ENCODE results near the gene BDH2. TPM values are rescaled to one million over a fixed set of nuclear protein-coding genes. Genes with fewer than 3 reads are reported as not detected.

Gene BDH2
- total RNA-seq, 1 experiment from 2014 or later, result 40.2 TPM

DNA sequence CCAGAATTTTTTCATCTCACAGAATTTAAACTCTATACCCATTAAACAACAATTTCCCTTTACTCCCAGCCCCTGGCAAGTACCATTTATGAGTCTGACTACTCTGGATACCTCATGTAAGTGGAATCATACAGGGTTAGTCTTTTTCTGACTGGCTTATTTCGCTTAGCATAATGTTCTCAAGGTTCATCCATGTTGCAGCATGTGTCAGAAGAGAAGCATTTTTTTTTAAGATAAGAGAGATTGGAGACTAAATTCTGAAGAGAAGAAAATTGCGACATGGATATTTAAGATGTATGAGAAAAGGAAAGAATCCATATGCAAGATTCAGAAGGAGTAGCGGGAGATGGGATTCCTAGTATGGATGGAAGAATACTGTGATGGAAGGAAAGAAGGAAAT lies 68.8 kb downstream of the BDH2 start:
- no peak overlapping the region for H4K91ac ChIP-seq (ENCODE audit: insufficient read length, low read depth, low read length)
- Mint-ChIP-seq H3K9me3 (no peaks in the 10 kb centered on the region), H3K4me1 (no peaks in the 10 kb centered on the region), H3K27me3 (ENCODE audit: low read depth) (no peaks in the 10 kb centered on the region; the same call in 1 of the 2 replicates), H3K36me3 (ENCODE audit: insufficient read depth in 1 of 3, low read depth in 3 of 3) (no peaks in the 10 kb centered on the region), H3K4me3 (no peak overlapping the region), H3K27ac (no peak overlapping the region)
- H2BK5ac ChIP-seq (ENCODE audit: insufficient read length, low read length), result no peak overlapping the region
- H3T11ph ChIP-seq (ENCODE audit: low read length), result no peak overlapping the region
- H2BK120ac ChIP-seq (ENCODE audit: low read depth, low read length, poor library complexity, severe bottlenecking), result no peak overlapping the region
- H4K8ac ChIP-seq (replicated peaks; ENCODE audit: insufficient read length, low read depth, low read length), result no peak overlapping the region
- H3K18ac ChIP-seq (ENCODE audit: insufficient read length, low read depth, low read length), result no peak overlapping the region
- H2BK12ac ChIP-seq (ENCODE audit: insufficient read length, low read depth, low read length), result no peak overlapping the region
- no peaks in the 10 kb centered on the region for H3K79me2 ChIP-seq (ENCODE audit: insufficient read depth, low read length)
- H4K5ac ChIP-seq (ENCODE audit: insufficient read length, low read depth, low read length), result no peak overlapping the region
- H2AFZ ChIP-seq (ENCODE audit: low read length), result no peak overlapping the region
- H3K27me3 ChIP-seq (ENCODE audit: insufficient read depth, low read length), result no peaks in the 10 kb centered on the region
- H3K9me3 ChIP-seq (ENCODE audit: control insufficient read depth, low read depth, low read length), result no peaks in the 10 kb centered on the region
- no peak overlapping the region for H2AK5ac ChIP-seq (ENCODE audit: insufficient read length, low read length)
- no peak overlapping the region for H2BK15ac ChIP-seq (ENCODE audit: low read depth, low read length)
- no peak for TF ChIP-seq CTCF (conservative IDR thresholded peaks at IDR 0.05)
- H3K4ac ChIP-seq (ENCODE audit: low read depth, low read length), result no peak overlapping the region
- H3K79me1 ChIP-seq (ENCODE audit: insufficient read depth, low read depth, low read length, poor library complexity, severe bottlenecking), result no peaks in the 10 kb centered on the region
- no CpG with 5 or more reads among the region's 3 CpGs for WGBS (ENCODE audit: extremely low coverage, insufficient read length, low lambda C conversion rate)
- no peak for DNase-seq
- no peak overlapping the region for H2BK20ac ChIP-seq (ENCODE audit: low read depth, low read length, poor library complexity, severe bottlenecking)
- no peaks in the 10 kb centered on the region for H4K20me1 ChIP-seq (ENCODE audit: control insufficient read depth, insufficient read depth, insufficient read length)
- H3K4me1 ChIP-seq (ENCODE audit: insufficient read depth, low read length), result no peaks in the 10 kb centered on the region
- H3K56ac ChIP-seq (ENCODE audit: insufficient read length, low read depth, low read length), result no peak overlapping the region
- no peak overlapping the region for H3K4me2 ChIP-seq (ENCODE audit: insufficient read depth, insufficient read length, low read length)
- no peaks in the 10 kb centered on the region for H3K23me2 ChIP-seq (ENCODE audit: insufficient read length, low read depth, low read length, poor library complexity, severe bottlenecking)
- H3K14ac ChIP-seq (ENCODE audit: insufficient read depth, low read length), result no peak overlapping the region
- no peak overlapping the region for H3K23ac ChIP-seq (ENCODE audit: insufficient read length, low read depth, low read length)
- H3K27ac ChIP-seq (ENCODE audit: insufficient read length, low read depth, low read length), result no peak overlapping the region
- no peak overlapping the region for H3K9ac ChIP-seq (ENCODE audit: extremely low read depth, insufficient read length, low read length)

All from H9 (cell line).